GM23338 (cell line): Measurements from ENCODE around the gene MTARC1. TPM values are rescaled to one million over a fixed set of nuclear protein-coding genes. Genes with fewer than 3 reads are reported as not detected.

Experiments
- ATAC-seq: fragments of 200-7000 bp; cut with Tn5 transposase; 3 replicates; pipeline ENCODE4 v1.9.1; 2020
- DNase-seq: peaks from one replicate; pipeline ENCODE4 v3.0.0-alpha.2; 2015; ENCODE audit warnings: low spot score
- H2AFZ ChIP-seq: fragments of 200-600 bp; sonication (generic); 2 replicates; pipeline ENCODE4 v1.8.0; 2016; ENCODE audit warnings: antibody characterized with exemption, mild to moderate bottlenecking, moderate library complexity
- H3F3A ChIP-seq: fragments of 200-600 bp; sonication (generic); replicated peaks from 2 replicates; pipeline ENCODE4 v1.8.0; 2017; ENCODE audit warnings: antibody characterized with exemption, mixed run types, low read depth
- H3K27ac ChIP-seq: fragments of 200-600 bp; sonication (generic); 2 replicates; pipeline ENCODE4 v1.6.1; 2016; ENCODE audit warnings: low read depth
- H3K27me3 ChIP-seq: fragments of 200-600 bp; sonication (generic); 2 replicates; pipeline ENCODE4 v1.8.0; 2016; ENCODE audit warnings: mild to moderate bottlenecking, mixed run types, moderate library complexity; ENCODE audit not compliant: insufficient read depth
- H3K36me3 ChIP-seq: fragments of 200-600 bp; sonication (generic); 2 replicates; pipeline ENCODE4 v1.8.0; 2016; ENCODE audit warnings: mild to moderate bottlenecking; ENCODE audit not compliant: insufficient read depth
- H3K4me1 ChIP-seq: fragments of 200-600 bp; sonication (generic); 2 replicates; pipeline ENCODE4 v1.8.0; 2016; ENCODE audit warnings: mild to moderate bottlenecking, moderate library complexity; ENCODE audit not compliant: insufficient read depth
- H3K4me2 ChIP-seq: fragments of 200-600 bp; sonication (generic); 2 replicates; pipeline ENCODE4 v1.7.1; 2017; ENCODE audit warnings: mixed run types
- H3K4me3 ChIP-seq: fragments of 200-600 bp; sonication (generic); 2 replicates; pipeline ENCODE4 v1.6.1; 2016; ENCODE audit warnings: mixed run types
- H3K79me2 ChIP-seq: fragments of 200-600 bp; sonication (generic); replicated peaks from 2 replicates; pipeline ENCODE4 v1.8.0; 2017; ENCODE audit warnings: mild to moderate bottlenecking; ENCODE audit not compliant: insufficient read depth
- H3K9me2 ChIP-seq: fragments of 200-600 bp; sonication (generic); 2 replicates; pipeline ENCODE4 v1.8.0; 2017; ENCODE audit not compliant: insufficient read depth
- H4K20me1 ChIP-seq: fragments of 200-600 bp; sonication (generic); replicated peaks from 2 replicates; pipeline ENCODE4 v1.8.0; 2017; ENCODE audit warnings: mild to moderate bottlenecking; ENCODE audit not compliant: insufficient read depth
- H3K27ac Mint-ChIP-seq: 2 replicates; pipeline ENCODE4 v1.8.0; 2020; ENCODE audit warnings: inconsistent platforms, mild to moderate bottlenecking, moderate library complexity, mixed read lengths
- H3K27me3 Mint-ChIP-seq: 3 replicates; pipeline ENCODE4 v1.8.0; 2022; ENCODE audit warnings: low read depth, mild to moderate bottlenecking, moderate library complexity, mixed read lengths, inconsistent platforms; ENCODE audit not compliant: insufficient read depth, poor library complexity
- H3K36me3 Mint-ChIP-seq: 3 replicates; pipeline ENCODE4 v1.8.0; 2021; ENCODE audit warnings: low read depth, mild to moderate bottlenecking, inconsistent platforms, moderate library complexity, mixed read lengths
- H3K4me1 Mint-ChIP-seq: 3 replicates; pipeline ENCODE4 v1.8.0; 2020; ENCODE audit warnings: mild to moderate bottlenecking, inconsistent platforms, mixed read lengths
- H3K4me3 Mint-ChIP-seq: 3 replicates; pipeline ENCODE4 v1.8.0; 2021; ENCODE audit warnings: moderate library complexity, mild to moderate bottlenecking, inconsistent platforms, mixed read lengths
- H3K9me3 Mint-ChIP-seq: 3 replicates; pipeline ENCODE4 v1.8.0; 2020; ENCODE audit warnings: moderate library complexity, mild to moderate bottlenecking, inconsistent platforms, mixed read lengths
- CREB1 ChIP-seq: fragments of 250-450 bp; sonication (Bioruptor Pico); IDR thresholded peaks from 2 replicates; pipeline ENCODE4 v1.5.0; 2020; ENCODE audit warnings: low read depth, mild to moderate bottlenecking, moderate library complexity
- CTCF ChIP-seq, 2 experiments: fragments of 200-600 bp in 1 of 2; sonication (generic) in 1 of 2; conservative IDR thresholded peaks; 2 replicates each; pipeline versions ENCODE4 v1.5.1 to v1.6.1; 2016 to 2017; ENCODE audit warnings: antibody characterized with exemption in 2 of 2, low read depth in 2 of 2, mild to moderate bottlenecking in 2 of 2, moderate library complexity in 1 of 2
- ETS1 ChIP-seq: IDR thresholded peaks from 2 replicates; pipeline ENCODE4 v1.6.1; 2016; ENCODE audit warnings: antibody characterized with exemption
- EZH2 ChIP-seq: fragments of 200-600 bp; sonication (generic); IDR thresholded peaks from one replicate; pipeline ENCODE4 v1.8.0; 2017; ENCODE audit warnings: antibody characterized with exemption, mild to moderate bottlenecking, low read depth; ENCODE audit not compliant: unreplicated experiment
- EZH2phosphoT487 ChIP-seq: fragments of 200-600 bp; sonication (generic); IDR thresholded peaks from one replicate; pipeline ENCODE4 v1.8.1; 2018; ENCODE audit warnings: antibody characterized with exemption; ENCODE audit not compliant: unreplicated experiment
- JUNB ChIP-seq: IDR thresholded peaks from one replicate; pipeline ENCODE4 v1.6.1; 2016; ENCODE audit warnings: antibody characterized with exemption; ENCODE audit not compliant: unreplicated experiment
- NANOG ChIP-seq: IDR thresholded peaks from 2 replicates; pipeline ENCODE4 v1.6.1; 2016; ENCODE audit warnings: antibody characterized with exemption, borderline replicate concordance
- POLR2AphosphoS5 ChIP-seq: IDR thresholded peaks from 2 replicates; pipeline ENCODE4 v1.6.1; 2016; ENCODE audit warnings: antibody characterized with exemption, low read depth
- REST ChIP-seq: IDR thresholded peaks from one replicate; pipeline ENCODE4 v1.6.1; 2018; ENCODE audit warnings: antibody characterized with exemption; ENCODE audit not compliant: unreplicated experiment
- STAT1 ChIP-seq: IDR thresholded peaks from one replicate; pipeline ENCODE4 v1.6.1; 2016; ENCODE audit warnings: antibody characterized with exemption; ENCODE audit not compliant: unreplicated experiment
- ZNF114 ChIP-seq: fragments of 250-450 bp; sonication (Bioruptor Pico); IDR thresholded peaks from 2 replicates; pipeline ENCODE4 v1.5.0; 2020; ENCODE audit warnings: mild to moderate bottlenecking, moderate library complexity
- ZNF331 ChIP-seq: fragments of 250-450 bp; sonication (Bioruptor Pico); IDR thresholded peaks from 2 replicates; pipeline ENCODE4 v1.5.0; 2020; ENCODE audit warnings: low read depth, mild to moderate bottlenecking, moderate library complexity
- ZNF462 ChIP-seq: fragments of 250-450 bp; sonication (Bioruptor Pico); IDR thresholded peaks from 2 replicates; pipeline ENCODE4 v1.5.0; 2020; ENCODE audit warnings: mild to moderate bottlenecking, moderate library complexity
- polyA plus RNA-seq: library from polyadenylated mRNA; unstranded; fragments of >200 nt; fragmentation: Nextera tagmentation; extraction: Ambion mirVana; gene quantifications from 2 replicates; pipeline ENCODE4 v1.2.1, GENCODE V29; 2016
- total RNA-seq: library from RNA; depleted of rRNA; stranded (reverse); fragments of >200 nt; shearing (Covaris generic); gene quantifications from 2 replicates; pipeline ENCODE4 v1.2.3, GENCODE V29; 2014

MTARC1 gene
- total and polyA plus RNA-seq, 2 experiments from 2014 or later: 33.9 to 34.6 TPM

GRCh38 chr1:220828179-220828490 lies 41.4 kb downstream of the MTARC1 start:
- DNase-seq: no peak
- no peaks in the 10 kb centered on the region; the same call in 1 of the 2 replicates for H3K36me3 ChIP-seq
- H3K4me1 Mint-ChIP-seq: peaks cover 14% of the 10 kb centered on the region

More at GRCh38 chr1:220828179-220828490, 41.4 kb downstream of the MTARC1 start:
- Histone ChIP-seq H3K79me2 (no peaks in the 10 kb centered on the region), H3K9me2 (no peaks in the 10 kb centered on the region), H3K4me3 (no peak overlapping the region), H3K4me2 (no peak overlapping the region), H3F3A (no peaks in the 10 kb centered on the region), H4K20me1 (no peaks in the 10 kb centered on the region), H2AFZ (no peak overlapping the region), H3K4me1 (no peaks in the 10 kb centered on the region), H3K27me3 (no peaks in the 10 kb centered on the region), H3K27ac (no peak overlapping the region)
- Mint-ChIP-seq H3K36me3 (0 out of 3 replicates have a peak, but pooled peaks cover 3% of the 10 kb centered on the region), H3K9me3 (no peaks in the 10 kb centered on the region), H3K27me3 (peaks cover 2% of the 10 kb centered on the region), H3K27ac (no peak overlapping the region), H3K4me3 (no peak overlapping the region)
- no peak for TF ChIP-seq ETS1
- TF ChIP-seq ZNF462 (CRISPR knock-in tag): no peak
- TF ChIP-seq ZNF331 (CRISPR knock-in tag): no peak
- no peak for TF ChIP-seq REST
- no peak for TF ChIP-seq EZH2phosphoT487
- no peak for TF ChIP-seq EZH2
- TF ChIP-seq NANOG: no peak
- TF ChIP-seq STAT1: no peak
- TF ChIP-seq CREB1 (CRISPR knock-in tag): no peak
- no peak for TF ChIP-seq JUNB
- TF ChIP-seq POLR2AphosphoS5: no peak
- no peak for TF ChIP-seq CTCF (conservative IDR thresholded peaks at IDR 0.05; ENCODE audit: low read depth in 2 of 2)
- TF ChIP-seq ZNF114 (CRISPR knock-in tag): no peak
- ATAC-seq: no peak
